Activated CD4-positive, alpha-beta memory T cell treated with anti-CD3 and anti-CD28 coated beads for 36 hours (primary cell): Measurements from ENCODE around the gene PYGO2. TPM values are rescaled to one million over a fixed set of nuclear protein-coding genes. Genes with fewer than 3 reads are reported as not detected.

Experiments used
- CTCF ChIA-PET: fragments of 350-600 bp; sonication (Branson Sonifier 250); formaldehyde crosslinking; loops from one replicate; lab custom pipeline; 2021; ENCODE audit warnings: antibody characterized with exemption, inconsistent platforms; lab: Charles Lee
- POLR2A ChIA-PET: fragments of 350-600 bp; sonication (Branson Sonifier 250); formaldehyde crosslinking; loops from one replicate; lab custom pipeline; 2021; ENCODE audit warnings: antibody characterized with exemption; lab: Charles Lee
- DNase-seq: peaks from one replicate; pipeline ENCODE4 v3.0.0-alpha.2; 2020
- H3K27ac Mint-ChIP-seq: one replicate; pipeline ENCODE4 v1.8.0; 2021; ENCODE audit warnings: mixed read lengths
- H3K27me3 Mint-ChIP-seq: one replicate; pipeline ENCODE4 v1.8.0; 2021; ENCODE audit warnings: mixed read lengths
- H3K36me3 Mint-ChIP-seq: one replicate; pipeline ENCODE4 v1.8.0; 2021; ENCODE audit warnings: mixed read lengths
- H3K4me1 Mint-ChIP-seq: one replicate; pipeline ENCODE4 v1.8.0; 2021; ENCODE audit warnings: low read depth, mixed read lengths
- H3K4me3 Mint-ChIP-seq: one replicate; pipeline ENCODE4 v1.8.0; 2021; ENCODE audit warnings: mild to moderate bottlenecking, mixed read lengths
- H3K9me3 Mint-ChIP-seq: one replicate; pipeline ENCODE4 v1.8.0; 2021; ENCODE audit warnings: mixed read lengths
- intact Hi-C: fragments of 100-400 bp; cut with micrococcal nuclease; formaldehyde crosslinking; loops from one replicate; pipeline ENCODE4 v1.15.1; 2023
- total RNA-seq, 2 experiments: library from RNA; stranded (reverse); gene quantifications; one replicate each; pipeline ENCODE4 v1.2.3, GENCODE V29; 2021

The PYGO2 gene
- total RNA-seq, 2 experiments from 2014 or later = 31.5 to 32.4 TPM

GRCh38 chr1:154970631-154971340, 9.2 kb upstream of the PYGO2 start, which contains the start of gene SHC1:
TSS of gene SHC1 (minus strand) at chr1:154970747. CDS start at chr1:154970526, 221 bp downstream.
- no peaks in the 10 kb centered on the region for H3K9me3 Mint-ChIP-seq
- H3K27ac Mint-ChIP-seq = peak within 1 kb of the TSS; percentile 82
- DNase-seq = peak; percentile 64
- no peaks in the 10 kb centered on the region for H3K27me3 Mint-ChIP-seq
- ChIA-PET POLR2A (interaction anchor here (1.3 kb wide), 1 partner anchor 10 kb away, joined by 6 read pairs; the partner anchor contains the start of gene PYGO2), CTCF (interaction anchor here (0.8 to 12.9 kb wide), 9 partner anchors 9 to 91 kb away, joined by 3 to 80 read pairs (median 5); partner anchors contain the start of genes ADAM15, PBXIP1 and PYGO2)
- peaks cover 31% of the 10 kb centered on the region for H3K4me1 Mint-ChIP-seq
- H3K36me3 Mint-ChIP-seq = peaks cover 6% of the 10 kb centered on the region
- intact Hi-C loops = no loop called here
- peak within 1 kb of the TSS; percentile 25 for H3K4me3 Mint-ChIP-seq

GRCh38 chr1:154969860-154970452, 8.4 kb upstream of the PYGO2 start:
- Mint-ChIP-seq H3K27me3 (no peaks in the 10 kb centered on the region), H3K4me3 (no peak overlapping the region), H3K27ac (peak overlapping the region; percentile 28), H3K9me3 (no peaks in the 10 kb centered on the region), H3K4me1 (peaks cover 31% of the 10 kb centered on the region), H3K36me3 (peaks cover 6% of the 10 kb centered on the region)
- intact Hi-C loops = no loop called here
- DNase-seq = no peak
- ChIA-PET POLR2A (interaction anchor here (0.6 kb wide), 1 partner anchor 15 kb away, joined by 6 read pairs; no protein-coding TSS in a partner anchor), CTCF (interaction anchor here (0.6 to 12.9 kb wide), 9 partner anchors 8 to 92 kb away, joined by 3 to 80 read pairs (median 5); partner anchors contain the start of genes ADAM15, PBXIP1 and PYGO2)

- peak overlapping the region; percentile 28 for H3K27ac Mint-ChIP-seq
- peaks cover 31% of the 10 kb centered on the region for H3K4me1 Mint-ChIP-seq
- intact Hi-C loops = no loop called here
These were observed 7.7 kb upstream of the PYGO2 start for GRCh38 chr1:154969246-154969645.

GRCh38 chr1:154968731-154969130, 7.1 kb upstream of the PYGO2 start:
- intact Hi-C loops = no loop called here
- no peaks in the 10 kb centered on the region for H3K27me3 Mint-ChIP-seq
- H3K27ac Mint-ChIP-seq = peak overlapping the region; percentile 28
- peaks cover 12% of the 10 kb centered on the region for H3K36me3 Mint-ChIP-seq
- no peaks in the 10 kb centered on the region for H3K9me3 Mint-ChIP-seq
- DNase-seq = no peak
- POLR2A ChIA-PET = no interaction called here
- peaks cover 34% of the 10 kb centered on the region for H3K4me1 Mint-ChIP-seq
- CTCF ChIA-PET = interaction anchor here (12.9 kb wide), 1 partner anchor 29 kb away, joined by 80 read pairs; no protein-coding TSS in a partner anchor
- H3K4me3 Mint-ChIP-seq = no peak overlapping the region

More at GRCh38 chr1:154969246-154969645, 7.7 kb upstream of the PYGO2 start:
- POLR2A ChIA-PET = no interaction called here
- no peak overlapping the region for H3K4me3 Mint-ChIP-seq
- H3K9me3 Mint-ChIP-seq = no peaks in the 10 kb centered on the region
- CTCF ChIA-PET = interaction anchor here (0.9 to 12.9 kb wide), 3 partner anchors 25 to 92 kb away, joined by 3 to 80 read pairs (median 5); no protein-coding TSS in a partner anchor
- H3K27me3 Mint-ChIP-seq = no peaks in the 10 kb centered on the region
- peaks cover 9% of the 10 kb centered on the region for H3K36me3 Mint-ChIP-seq
- DNase-seq = no peak

GRCh38 chr1:154967331-154967950, 5.9 kb upstream of the PYGO2 start:
- POLR2A ChIA-PET = interaction anchor here (1.2 kb wide), 1 partner anchor 13 kb away, joined by 3 read pairs; no protein-coding TSS in a partner anchor
- Mint-ChIP-seq H3K36me3 (peaks cover 16% of the 10 kb centered on the region), H3K4me3 (no peak overlapping the region), H3K9me3 (no peaks in the 10 kb centered on the region), H3K4me1 (peaks cover 41% of the 10 kb centered on the region), H3K27me3 (no peaks in the 10 kb centered on the region), H3K27ac (peak overlapping the region; percentile 23)
- no peak for DNase-seq
- CTCF ChIA-PET = interaction anchor here (1.2 to 4.6 kb wide), 3 partner anchors 15 to 50 kb away, joined by 3 to 17 read pairs (median 3); partner anchors contain the start of gene FLAD1
- intact Hi-C loops = no loop called here

GRCh38 chr1:154966111-154966510, 4.5 kb upstream of the PYGO2 start:
- POLR2A ChIA-PET = interaction anchor here (1.2 kb wide), 1 partner anchor 12 kb away, joined by 3 read pairs; no protein-coding TSS in a partner anchor
- Mint-ChIP-seq H3K4me3 (no peak overlapping the region), H3K27me3 (no peaks in the 10 kb centered on the region), H3K4me1 (peaks cover 32% of the 10 kb centered on the region), H3K27ac (peak overlapping the region; percentile 28), H3K9me3 (no peaks in the 10 kb centered on the region), H3K36me3 (peaks cover 20% of the 10 kb centered on the region)
- intact Hi-C loops = no loop called here
- DNase-seq = no peak
- CTCF ChIA-PET = interaction anchor here (1.3 to 4.6 kb wide), 2 partner anchors 33 to 206 kb away, joined by 4 to 17 read pairs; partner anchors contain the start of gene KRTCAP2

GRCh38 chr1:154964359-154964758, 2.8 kb upstream of the PYGO2 start:
- DNase-seq = no peak
- Mint-ChIP-seq H3K36me3 (peaks cover 23% of the 10 kb centered on the region), H3K27ac (no peak overlapping the region), H3K9me3 (no peaks in the 10 kb centered on the region), H3K4me3 (no peak overlapping the region), H3K4me1 (peaks cover 29% of the 10 kb centered on the region), H3K27me3 (no peaks in the 10 kb centered on the region)
- ChIA-PET CTCF (interaction anchor here (0.7 to 4.6 kb wide), 5 partner anchors 10 to 95 kb away, joined by 3 to 17 read pairs (median 7); partner anchors contain the start of genes CKS1B and FLAD1), POLR2A (interaction anchor here (0.9 kb wide), 1 partner anchor 24 kb away, joined by 3 read pairs; no protein-coding TSS in a partner anchor)
- intact Hi-C loops = no loop called here

GRCh38 chr1:154963643-154964042, 2.1 kb upstream of the PYGO2 start:
- ChIA-PET CTCF (interaction anchor here (1.2 to 4.6 kb wide), 4 partner anchors 10 to 54 kb away, joined by 3 to 17 read pairs (median 7); partner anchors contain the start of genes CKS1B and FLAD1), POLR2A (no interaction called here)
- Mint-ChIP-seq H3K27me3 (no peaks in the 10 kb centered on the region), H3K27ac (peak overlapping the region; percentile 35), H3K4me3 (no peak overlapping the region), H3K4me1 (peaks cover 24% of the 10 kb centered on the region), H3K36me3 (peaks cover 24% of the 10 kb centered on the region), H3K9me3 (no peaks in the 10 kb centered on the region)
- intact Hi-C loops = no loop called here
- no peak for DNase-seq

GRCh38 chr1:154962795-154963330, 1.3 kb upstream of the PYGO2 start:
- peak overlapping the region; percentile 87 for H3K4me3 Mint-ChIP-seq
- intact Hi-C loops = loop anchor here (1.0 kb wide), 1 partner anchor 54 kb away; no protein-coding TSS in a partner anchor
- peaks cover 23% of the 10 kb centered on the region for H3K36me3 Mint-ChIP-seq
- no peaks in the 10 kb centered on the region for H3K9me3 Mint-ChIP-seq
- DNase-seq = no peak
- peak overlapping the region; percentile 90 for H3K27ac Mint-ChIP-seq
- CTCF ChIA-PET = interaction anchor here (2.1 to 3.8 kb wide), 5 partner anchors 9 to 55 kb away, joined by 5 to 36 read pairs (median 35); partner anchors contain the start of genes CKS1B and SHC1
- POLR2A ChIA-PET = interaction anchor here (1.1 to 2.7 kb wide), 2 partner anchors 11 to 26 kb away, joined by 3 to 13 read pairs; partner anchors contain the start of gene PMVK
- H3K4me1 Mint-ChIP-seq = peaks cover 28% of the 10 kb centered on the region
- H3K27me3 Mint-ChIP-seq = no peaks in the 10 kb centered on the region

GRCh38 chr1:154962156-154962749, 671 bp upstream of the PYGO2 start:
- H3K9me3 Mint-ChIP-seq = no peaks in the 10 kb centered on the region
- H3K27ac Mint-ChIP-seq = peak overlapping the region; percentile 90
- ChIA-PET POLR2A (interaction anchor here (1.1 to 2.7 kb wide), 5 partner anchors 11 to 37 kb away, joined by 3 to 15 read pairs (median 8); partner anchors contain the start of genes CKS1B and PMVK), CTCF (interaction anchor here (1.4 to 3.8 kb wide), 11 partner anchors 10 to 55 kb away, joined by 5 to 36 read pairs (median 13); partner anchors contain the start of genes CKS1B, PMVK and SHC1)
- H3K27me3 Mint-ChIP-seq = no peaks in the 10 kb centered on the region
- H3K36me3 Mint-ChIP-seq = peaks cover 23% of the 10 kb centered on the region
- no peak for DNase-seq
- H3K4me3 Mint-ChIP-seq = peak overlapping the region; percentile 87
- intact Hi-C loops = loop anchor here (1.0 kb wide), 1 partner anchor 55 kb away; no protein-coding TSS in a partner anchor
- H3K4me1 Mint-ChIP-seq = peaks cover 31% of the 10 kb centered on the region
